GM19452 (cell line): ENCODE data around the gene HLA-F.

Experiments used
- ATAC-seq: cut with Tn5 transposase; IDR thresholded peaks from one replicate; pipeline ENCODE4 v1.9.1; 2021; ENCODE audit not compliant: unreplicated experiment

HLA-F gene

DNA sequence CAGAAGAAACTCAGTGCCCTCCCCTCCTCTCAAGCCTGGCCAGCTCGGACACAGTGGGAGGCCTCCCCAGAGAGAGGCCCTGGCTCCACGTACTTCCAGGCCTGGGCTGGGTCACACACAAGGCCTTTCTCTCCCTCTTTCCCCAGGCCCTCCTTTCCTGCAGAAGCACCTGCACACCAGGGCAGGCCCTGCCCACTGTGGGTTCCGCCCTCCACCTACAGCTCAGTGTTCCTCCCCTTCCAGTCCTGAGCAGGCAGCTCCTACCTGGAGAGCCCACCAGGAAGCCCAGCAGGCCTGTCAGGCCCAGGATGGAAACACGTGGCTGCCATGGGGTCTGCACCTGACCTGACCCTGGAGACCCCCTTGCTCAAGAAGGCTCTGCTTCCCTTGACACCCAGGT, 18.9 kb downstream of the HLA-F start:
- ATAC-seq: no peak

- no peak for ATAC-seq
Observed at GRCh38 chr6:29743025-29743424, 19.8 kb downstream of the HLA-F start.

GRCh38 chr6:29743568-29743967, 20.3 kb downstream of the HLA-F start:
- ATAC-seq: no peak

DNA sequence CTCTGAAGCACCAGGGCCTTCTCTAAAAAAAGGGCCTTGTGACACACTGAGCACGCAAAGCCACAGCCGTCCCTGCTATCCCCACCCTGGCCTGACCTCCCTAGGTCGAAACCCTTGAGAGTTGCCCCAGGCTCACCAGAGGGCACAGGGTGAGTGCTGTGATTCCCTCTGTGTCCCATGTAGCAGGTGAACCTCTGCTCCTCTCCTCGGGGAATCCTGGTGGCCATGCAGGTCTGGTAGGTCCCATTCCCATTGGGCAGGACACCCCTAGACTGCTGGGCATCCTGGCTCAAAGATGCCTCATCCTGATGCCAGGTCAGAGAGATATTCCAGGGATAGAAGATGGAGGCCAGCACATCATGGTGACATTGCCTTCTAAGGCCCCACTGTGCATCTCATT, 20.9 kb downstream of the HLA-F start:
- ATAC-seq: no peak

DNA sequence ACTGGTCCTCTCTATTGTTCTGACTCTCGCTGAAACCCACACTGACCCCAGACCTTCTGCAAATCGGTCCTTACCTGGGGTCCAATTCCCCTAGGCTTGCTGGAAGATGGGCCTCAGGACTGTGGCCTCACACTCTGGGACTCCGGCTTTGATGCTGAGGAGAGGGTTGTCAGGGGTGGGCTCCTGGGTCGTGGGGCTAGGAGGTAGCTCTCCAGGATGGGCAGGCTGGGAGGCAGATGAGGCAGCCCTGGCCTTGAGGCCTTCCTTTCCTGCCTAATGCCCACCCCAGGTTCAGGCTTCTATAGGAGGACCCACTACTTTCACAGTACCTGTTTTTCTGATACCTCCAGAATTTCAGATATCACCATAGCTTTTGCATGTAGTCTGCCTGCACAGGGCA, 21.4 kb downstream of the HLA-F start:
- no peak for ATAC-seq

DNA sequence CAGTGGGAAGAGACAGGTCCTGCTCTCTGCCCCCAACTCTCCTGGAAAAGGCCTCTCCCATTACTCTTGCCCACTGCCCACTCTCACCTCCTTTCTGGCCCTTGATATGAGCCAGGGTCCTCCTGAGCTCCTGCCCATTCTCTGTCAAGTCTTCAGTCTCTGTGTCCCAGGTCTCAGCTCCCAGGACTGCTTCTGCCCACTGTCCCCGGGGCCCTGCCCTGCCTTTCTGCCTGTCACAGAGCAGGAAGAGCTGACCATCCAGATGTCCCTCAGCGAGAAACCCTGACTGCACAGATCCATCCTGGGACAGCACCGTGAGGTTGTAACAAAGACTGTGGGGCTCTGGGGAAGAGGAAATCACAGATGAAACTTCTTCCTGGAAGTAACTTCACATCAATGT, 22.2 kb downstream of the HLA-F start:
- no peak for ATAC-seq

DNA sequence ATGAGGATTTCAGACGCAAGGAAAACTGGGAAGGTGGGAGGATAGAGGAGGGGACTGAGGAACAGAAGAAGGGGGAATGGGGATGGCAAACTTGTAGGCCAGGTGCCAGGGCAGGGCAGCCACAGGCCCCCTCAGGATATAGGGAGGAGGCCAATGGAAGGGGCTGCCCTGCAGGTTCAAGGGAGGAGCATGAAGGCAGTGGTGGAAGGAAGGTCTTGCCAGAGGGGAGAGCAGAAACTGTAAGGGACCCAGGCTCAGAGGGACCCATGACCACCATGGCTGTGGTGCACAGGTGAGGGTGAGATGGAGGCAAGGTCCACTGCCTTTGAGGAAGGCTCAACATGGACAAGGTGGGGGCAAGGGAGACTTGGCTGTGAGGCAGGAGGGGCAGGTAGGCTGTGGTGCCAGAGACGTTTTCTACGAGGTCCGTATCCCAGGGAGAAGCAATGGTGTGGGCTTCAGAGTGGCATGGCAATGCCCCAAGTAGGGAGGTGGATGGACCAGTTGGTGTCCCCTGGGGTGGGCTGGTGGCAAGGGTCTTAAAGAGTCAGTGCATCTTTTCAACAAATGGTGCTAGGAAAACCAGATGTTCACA, 22.7 kb downstream of the HLA-F start:
- no peak for ATAC-seq

GRCh38 chr6:29746846-29747687, 23.8 kb downstream of the HLA-F start:
- ATAC-seq: no peak

- no peak for ATAC-seq
Observed at GRCh38 chr6:29747688-29748250, 24.5 kb downstream of the HLA-F start.

- ATAC-seq: peak; percentile 64
Observed at GRCh38 chr6:29748391-29749307, 25.4 kb downstream of the HLA-F start.

- peak; percentile 15 for ATAC-seq
Observed at GRCh38 chr6:29749308-29749662, 26.1 kb downstream of the HLA-F start.

DNA sequence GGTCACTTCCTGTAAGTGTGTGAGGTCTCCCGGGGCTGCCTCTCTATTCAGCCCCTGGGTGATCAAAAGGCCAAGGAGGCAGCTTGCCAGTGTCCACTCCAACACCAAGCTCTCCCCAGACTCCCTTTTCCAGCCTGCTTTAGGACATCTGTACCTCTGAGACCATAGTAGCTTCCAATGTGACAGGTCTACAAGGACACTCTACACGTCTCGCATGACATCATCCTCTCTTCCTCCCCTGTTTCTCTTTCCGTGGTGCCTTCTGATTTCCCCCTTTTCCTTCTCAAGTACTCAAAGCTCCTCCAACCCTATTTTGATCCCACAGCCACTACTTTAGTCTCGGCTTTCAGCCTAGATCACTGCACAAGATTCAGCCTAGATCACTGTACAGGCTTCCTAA, 26.4 kb downstream of the HLA-F start:
- no peak for ATAC-seq

DNA sequence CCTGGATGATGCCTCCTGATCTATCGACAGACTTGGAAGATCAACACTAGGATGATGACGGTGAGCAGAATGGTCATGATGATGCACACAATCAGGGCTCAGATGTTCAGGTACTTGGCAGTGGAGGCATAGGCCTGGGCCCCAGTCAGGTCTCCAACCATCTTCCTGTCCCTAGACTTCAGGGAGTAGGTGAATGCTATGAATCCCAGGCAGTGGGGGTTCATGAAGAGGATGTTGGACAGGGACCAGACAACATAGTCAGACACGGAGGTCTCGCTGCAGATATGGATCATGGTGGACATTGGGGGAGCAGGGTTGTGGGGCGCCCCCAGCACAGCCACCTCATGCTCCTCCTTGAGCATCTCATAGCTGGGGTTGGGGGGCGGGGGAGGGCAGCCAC, 27.5 kb downstream of the HLA-F start:
- no peak for ATAC-seq

- ATAC-seq: no peak
Observed at GRCh38 chr6:29751480-29751879, 28.2 kb downstream of the HLA-F start.

DNA sequence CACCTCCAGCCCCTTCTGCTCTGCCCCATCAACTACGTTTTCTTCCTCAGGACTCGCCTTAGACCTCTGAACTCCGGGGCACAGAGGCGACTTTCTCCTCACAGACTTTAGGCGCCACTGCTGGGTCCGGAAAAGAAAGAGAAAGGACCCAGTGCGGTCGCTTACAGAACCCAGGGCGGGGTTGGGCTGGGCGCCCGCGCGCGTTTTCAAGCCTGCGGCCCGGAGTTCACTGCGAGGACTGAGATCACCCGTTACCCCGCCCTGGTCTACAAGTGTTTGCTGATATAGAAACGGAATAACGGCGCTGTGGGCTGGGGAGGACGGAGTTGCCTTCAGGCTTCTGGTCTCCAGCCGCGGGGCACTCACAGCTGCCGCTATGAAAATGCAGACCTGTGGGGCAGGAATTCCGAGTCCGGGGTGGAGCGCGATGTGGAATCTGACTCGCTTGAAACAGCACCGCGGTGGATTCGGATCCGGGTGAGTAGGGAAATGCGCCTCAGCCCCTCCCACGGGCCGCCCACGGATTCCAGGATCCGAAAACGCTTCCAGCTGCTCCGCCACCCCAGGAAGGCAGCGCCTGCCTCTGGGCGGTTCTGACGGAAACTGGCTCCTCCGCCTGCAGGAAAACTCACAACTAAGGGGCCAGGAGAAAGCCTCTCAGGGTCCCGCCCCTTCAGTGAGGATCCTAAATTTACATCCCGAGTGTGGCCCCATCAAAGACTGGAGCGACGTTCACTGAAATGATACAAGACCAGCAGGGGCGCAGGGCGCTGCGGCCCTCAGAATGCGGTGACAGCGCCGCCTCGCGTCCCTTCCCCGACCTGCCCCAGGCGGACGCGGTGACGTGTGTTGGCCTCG, 29.4 kb downstream of the HLA-F start:
- peak; percentile 51 for ATAC-seq

- ATAC-seq: no peak
Observed at GRCh38 chr6:29753309-29753644, 30.0 kb downstream of the HLA-F start.

- no peak for ATAC-seq
Observed at GRCh38 chr6:29755295-29755871, 32.1 kb downstream of the HLA-F start.

DNA sequence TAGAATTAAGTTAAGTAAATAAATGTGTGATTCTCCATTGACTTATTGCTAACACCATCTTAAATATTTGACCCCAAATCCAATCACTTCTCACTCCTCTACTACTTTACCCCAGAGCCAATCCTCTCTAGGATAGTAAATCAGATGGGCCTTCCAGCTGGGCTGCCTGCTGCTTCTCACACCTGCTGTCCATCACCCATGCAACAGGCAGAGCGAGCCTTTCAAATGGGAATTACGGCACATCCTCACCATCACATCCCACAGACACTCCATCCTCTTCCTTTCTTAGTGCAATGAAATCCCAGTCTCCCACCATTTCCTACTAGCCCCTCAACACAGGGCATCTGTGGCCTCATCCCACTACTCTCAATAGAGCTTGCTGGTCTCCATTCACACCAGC, 34.0 kb downstream of the HLA-F start:
- ATAC-seq: no peak

- no peak for ATAC-seq
Observed at GRCh38 chr6:29757701-29758293, 34.6 kb downstream of the HLA-F start.

DNA sequence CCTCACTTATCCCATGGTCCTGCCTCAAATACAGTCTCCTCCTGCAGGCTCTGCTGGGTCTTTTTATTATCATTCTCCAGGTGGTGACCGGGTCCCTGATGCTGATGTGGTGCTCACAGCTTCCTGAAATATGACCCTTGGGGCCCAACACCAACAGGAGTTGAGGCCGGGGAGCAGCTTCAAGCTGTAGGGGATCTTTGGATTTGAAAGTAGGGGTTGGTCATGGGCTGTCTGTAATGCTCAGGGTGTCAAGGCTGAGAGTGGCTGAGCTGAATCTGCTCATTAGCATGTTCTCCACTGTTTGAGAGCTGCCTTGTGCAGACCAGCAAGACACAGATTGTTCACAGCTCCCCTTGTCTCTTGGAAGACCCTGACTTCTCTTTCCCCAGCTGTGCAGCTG, 35.5 kb downstream of the HLA-F start:
- ATAC-seq: no peak
